H9 (cell line): Measurements from ENCODE around the gene KCNQ2. TPM values are rescaled to one million over a fixed set of nuclear protein-coding genes. Genes with fewer than 3 reads are reported as not detected.

ENCODE experiments used
- DNase-seq: peaks from one replicate; pipeline ENCODE4 v3.0.0-alpha.2; 2017
- H2AFZ ChIP-seq: one replicate; pipeline ENCODE4 v1.6.1; 2013; ENCODE audit warnings: mild to moderate bottlenecking, low read length, control low read depth, moderate library complexity
- H2AK5ac ChIP-seq: 2 replicates; pipeline ENCODE4 v1.6.1; 2013; ENCODE audit warnings: low read length, control low read depth, mixed read lengths; ENCODE audit not compliant: insufficient read length
- H2BK120ac ChIP-seq: one replicate; pipeline ENCODE4 v1.6.1; 2013; ENCODE audit warnings: low read depth, mild to moderate bottlenecking, low read length, control low read depth, inconsistent platforms; ENCODE audit not compliant: poor library complexity, severe bottlenecking
- H2BK12ac ChIP-seq: 2 replicates; pipeline ENCODE4 v1.6.1; 2013; ENCODE audit warnings: low read length, control low read depth, mixed read lengths, low read depth; ENCODE audit not compliant: insufficient read length
- H2BK15ac ChIP-seq: 2 replicates; pipeline ENCODE4 v1.6.1; 2013; ENCODE audit warnings: low read depth, low read length, control low read depth
- H2BK20ac ChIP-seq: one replicate; pipeline ENCODE4 v1.6.1; 2013; ENCODE audit warnings: low read depth, mild to moderate bottlenecking, low read length, control low read depth, inconsistent platforms; ENCODE audit not compliant: poor library complexity, severe bottlenecking
- H2BK5ac ChIP-seq: 2 replicates; pipeline ENCODE4 v1.6.1; 2013; ENCODE audit warnings: low read length, control low read depth, mixed read lengths; ENCODE audit not compliant: insufficient read length
- H3K14ac ChIP-seq: 2 replicates; pipeline ENCODE4 v1.6.1; 2013; ENCODE audit warnings: low read length, control low read depth; ENCODE audit not compliant: insufficient read depth
- H3K18ac ChIP-seq: 2 replicates; pipeline ENCODE4 v1.6.1; 2013; ENCODE audit warnings: low read depth, mild to moderate bottlenecking, mixed read lengths, low read length, control low read depth; ENCODE audit not compliant: insufficient read length
- H3K23ac ChIP-seq: 2 replicates; pipeline ENCODE4 v1.6.1; 2013; ENCODE audit warnings: low read length, control low read depth, mixed read lengths, low read depth; ENCODE audit not compliant: insufficient read length
- H3K23me2 ChIP-seq: 2 replicates; pipeline ENCODE4 v1.6.1; 2013; ENCODE audit warnings: low read depth, mild to moderate bottlenecking, mixed read lengths, low read length, control low read depth; ENCODE audit not compliant: insufficient read length, poor library complexity, severe bottlenecking
- H3K27ac ChIP-seq: 2 replicates; pipeline ENCODE4 v1.5.1; 2013; ENCODE audit warnings: low read length, control low read depth, mixed read lengths, low read depth; ENCODE audit not compliant: insufficient read length
- H3K27me3 ChIP-seq: 2 replicates; pipeline ENCODE4 v1.6.1; 2013; ENCODE audit warnings: low read length, control low read depth, inconsistent platforms; ENCODE audit not compliant: insufficient read depth
- H3K4ac ChIP-seq: 2 replicates; pipeline ENCODE4 v1.6.1; 2013; ENCODE audit warnings: low read depth, mild to moderate bottlenecking, control low read depth, inconsistent platforms, low read length, moderate library complexity
- H3K4me1 ChIP-seq: 2 replicates; pipeline ENCODE4 v1.6.1; 2013; ENCODE audit warnings: low read length, control low read depth, inconsistent platforms; ENCODE audit not compliant: insufficient read depth
- H3K4me2 ChIP-seq: 2 replicates; pipeline ENCODE4 v1.6.1; 2013; ENCODE audit warnings: low read length, control low read depth, mixed read lengths; ENCODE audit not compliant: insufficient read length, insufficient read depth
- H3K56ac ChIP-seq: 2 replicates; pipeline ENCODE4 v1.6.1; 2013; ENCODE audit warnings: low read depth, mild to moderate bottlenecking, mixed read lengths, low read length, control low read depth; ENCODE audit not compliant: insufficient read length
- H3K79me1 ChIP-seq: 2 replicates; pipeline ENCODE4 v1.6.1; 2013; ENCODE audit warnings: low read depth, mild to moderate bottlenecking, moderate library complexity, low read length, control low read depth, inconsistent platforms; ENCODE audit not compliant: insufficient read depth, poor library complexity, severe bottlenecking
- H3K79me2 ChIP-seq: 2 replicates; pipeline ENCODE4 v1.6.1; 2013; ENCODE audit warnings: low read length, control low read depth, inconsistent platforms; ENCODE audit not compliant: insufficient read depth
- H3K9ac ChIP-seq: 2 replicates; pipeline ENCODE4 v1.6.1; 2013; ENCODE audit warnings: low read length, control low read depth, mixed read lengths; ENCODE audit not compliant: insufficient read length; ENCODE audit errors: extremely low read depth
- H3K9me3 ChIP-seq: one replicate; pipeline ENCODE4 v1.6.1; 2013; ENCODE audit warnings: low read depth, low read length, inconsistent platforms; ENCODE audit not compliant: control insufficient read depth
- H3T11ph ChIP-seq: one replicate; pipeline ENCODE4 v1.6.1; 2013; ENCODE audit warnings: mild to moderate bottlenecking, low read length, control low read depth, inconsistent platforms
- H4K20me1 ChIP-seq: one replicate; pipeline ENCODE4 v1.6.1; 2013; ENCODE audit not compliant: control insufficient read depth, insufficient read length, insufficient read depth
- H4K5ac ChIP-seq: 2 replicates; pipeline ENCODE4 v1.6.1; 2013; ENCODE audit warnings: low read depth, mild to moderate bottlenecking, mixed read lengths, low read length, control low read depth; ENCODE audit not compliant: insufficient read length
- H4K8ac ChIP-seq: replicated peaks from 2 replicates; pipeline ENCODE4 v1.6.1; 2013; ENCODE audit warnings: low read length, control low read depth, mixed read lengths, low read depth; ENCODE audit not compliant: insufficient read length
- H4K91ac ChIP-seq: 2 replicates; pipeline ENCODE4 v1.6.1; 2013; ENCODE audit warnings: low read depth, mild to moderate bottlenecking, moderate library complexity, mixed read lengths, low read length, control low read depth; ENCODE audit not compliant: insufficient read length
- H3K27ac Mint-ChIP-seq, 3 experiments: 2 replicates in 2 of 3; 3 replicates in 1 of 3; pipeline ENCODE4 v1.8.0; 2020 to 2021; ENCODE audit warnings: mixed read lengths in 3 of 3, mild to moderate bottlenecking in 1 of 3, moderate library complexity in 1 of 3
- H3K27me3 Mint-ChIP-seq: 2 replicates; pipeline ENCODE4 v1.8.0; 2021; ENCODE audit warnings: low read depth, mild to moderate bottlenecking, moderate library complexity, mixed read lengths
- H3K36me3 Mint-ChIP-seq, 3 experiments: 2 replicates in 2 of 3; 3 replicates in 1 of 3; pipeline ENCODE4 v1.8.0; 2020 to 2021; ENCODE audit warnings: low read depth in 3 of 3, mixed read lengths in 3 of 3; ENCODE audit not compliant: insufficient read depth in 1 of 3
- H3K4me1 Mint-ChIP-seq, 2 experiments: 2 replicates each; pipeline ENCODE4 v1.8.0; 2020; ENCODE audit warnings: mixed read lengths in 2 of 2
- H3K4me3 Mint-ChIP-seq, 2 experiments: 2 replicates in 1 of 2; 3 replicates in 1 of 2; pipeline ENCODE4 v1.8.0; 2020 to 2021; ENCODE audit warnings: mild to moderate bottlenecking in 2 of 2, mixed read lengths in 2 of 2, moderate library complexity in 1 of 2
- H3K9me3 Mint-ChIP-seq, 2 experiments: 2 replicates in 1 of 2; 3 replicates in 1 of 2; pipeline ENCODE4 v1.8.0; 2020; ENCODE audit warnings: mild to moderate bottlenecking in 2 of 2, mixed read lengths in 2 of 2, moderate library complexity in 1 of 2
- CTCF ChIP-seq: fragments of 200-600 bp; sonication (generic); conservative IDR thresholded peaks from 3 replicates; pipeline ENCODE4 v1.8.0; 2021; ENCODE audit warnings: antibody characterized with exemption, mild to moderate bottlenecking
- WGBS: extraction: QIAGEN DNeasy Blood & Tissue Kit; methylation state at CpG from one replicate; pipeline ENCODE4 v1.1.7; 2013; ENCODE audit warnings: missing lambda C conversion rate, low lambda C conversion rate, mixed read lengths; ENCODE audit not compliant: insufficient read length; ENCODE audit errors: extremely low coverage; 5-methylcytosine and 5-hydroxymethylcytosine counted together
- total RNA-seq: library from RNA; stranded (reverse); gene quantifications from 2 replicates; pipeline ENCODE4 v1.2.1, GENCODE V29; 2021

Gene KCNQ2
- total RNA-seq, 1 experiment from 2014 or later: 69.2 TPM

GRCh38 chr20:63518351-63518861 is 46.0 kb upstream of the KCNQ2 start:
- no peak overlapping the region for H4K5ac ChIP-seq
- no peaks in the 10 kb centered on the region for H3K9me3 ChIP-seq
- H3K27me3 Mint-ChIP-seq: peaks cover 26% of the 10 kb centered on the region
- peaks cover 2 to 25% of the 10 kb centered on the region in 2 experiments; a peak in 2 of 4 replicates for H3K4me1 Mint-ChIP-seq
- H4K91ac ChIP-seq: peak overlapping the region; percentile 58
- no peak overlapping the region for H3K9ac ChIP-seq
- H2AK5ac ChIP-seq: no peak overlapping the region
- no peak overlapping the region for H3K14ac ChIP-seq
- DNase-seq: peak; percentile 52
- no peak overlapping the region for H3T11ph ChIP-seq
- no CpG with 5 or more reads among the region's 20 CpGs for WGBS
- H3K56ac ChIP-seq: no peak overlapping the region
- H2BK5ac ChIP-seq: no peak overlapping the region
- no peak overlapping the region for H3K27ac ChIP-seq
- no peak overlapping the region for H3K27ac Mint-ChIP-seq
- peak overlapping the region; percentile 63 to 85; a peak in 2 of 5 replicates for H3K4me3 Mint-ChIP-seq
- no peaks in the 10 kb centered on the region; the same call in 1 of the 2 replicates for H3K79me2 ChIP-seq
- H2BK20ac ChIP-seq: no peak overlapping the region
- no peak overlapping the region for H3K18ac ChIP-seq
- no peak overlapping the region for H2AFZ ChIP-seq
- H3K4me2 ChIP-seq: no peak overlapping the region
- peaks cover 4 to 19% of the 10 kb centered on the region in 2 experiments; a peak in 4 of 5 replicates for H3K9me3 Mint-ChIP-seq
- H3K23ac ChIP-seq: no peak overlapping the region
- H3K4me1 ChIP-seq: no peaks in the 10 kb centered on the region; the same call in 1 of the 2 replicates
- no peak overlapping the region for H4K8ac ChIP-seq
- peaks cover 4% of the 10 kb centered on the region for H3K79me1 ChIP-seq
- peak overlapping the region; percentile 58; the same call in 1 of the 2 replicates for H2BK15ac ChIP-seq
- H4K20me1 ChIP-seq: no peaks in the 10 kb centered on the region
- H2BK12ac ChIP-seq: no peak overlapping the region
- H3K23me2 ChIP-seq: peaks cover 10% of the 10 kb centered on the region
- H3K36me3 Mint-ChIP-seq: peaks cover 11 to 46% (median 16%) of the 10 kb centered on the region in 3 experiments; a peak in 6 of 7 replicates
- H2BK120ac ChIP-seq: no peak overlapping the region
- H3K4ac ChIP-seq: no peak overlapping the region
- TF ChIP-seq CTCF: peak; percentile 44; the same call in 2 of the 3 replicates
- H3K27me3 ChIP-seq: no peaks in the 10 kb centered on the region
